Upper lobe of right lung (tissue), 1 donor: ENCODE results near the gene FGF4. TPM values are rescaled to one million over a fixed set of nuclear protein-coding genes. Genes with fewer than 3 reads are reported as not detected.

Experiments
- ATAC-seq: fragments of 200-7000 bp; cut with Tn5 transposase; one replicate; pipeline ENCODE4 v1.9.1; 2020; ENCODE audit warnings: mild to moderate bottlenecking, moderate library complexity
- DNase-seq: peaks from one replicate; pipeline ENCODE4 v3.0.0-alpha.2; 2020
- H3K27ac ChIP-seq: fragments of 200-600 bp; one replicate; pipeline ENCODE4 v1.8.0; 2022
- H3K27me3 ChIP-seq: fragments of 200-600 bp; one replicate; pipeline ENCODE4 v1.8.0; 2022; ENCODE audit warnings: mild to moderate bottlenecking
- H3K36me3 ChIP-seq: fragments of 200-600 bp; one replicate; pipeline ENCODE4 v1.8.0; 2022
- H3K4me1 ChIP-seq: fragments of 200-600 bp; one replicate; pipeline ENCODE4 v1.8.0; 2022
- H3K4me3 ChIP-seq: fragments of 200-600 bp; one replicate; pipeline ENCODE4 v1.8.0; 2022; ENCODE audit warnings: mild to moderate bottlenecking
- H3K9me3 ChIP-seq: fragments of 200-600 bp; one replicate; pipeline ENCODE4 v1.8.0; 2022
- intact Hi-C: fragments of 100-400 bp; cut with DNase I; formaldehyde crosslinking; loops from one replicate; pipeline ENCODE4 v1.11.0; 2022
- total RNA-seq: library from RNA; stranded (reverse); fragmentation: NEBNext Ultra II Directional; extraction: Animal tissue kit (Norgen Biotek cat#: 25700); gene quantifications from one replicate; pipeline ENCODE4 v1.2.1, GENCODE V29; 2021
- TF ChIP-seq, protein P1 (sequence below): fragments of 200-600 bp; IDR thresholded peaks from one replicate; pipeline ENCODE4 v1.8.0; 2022; ENCODE audit warnings: antibody characterized with exemption
- donor health status: DM: no; HTN: yes; CAD: no; lungs with severe emphysema.

The FGF4 gene
- total RNA-seq, 1 donor from 2014 or later: not detected

DNA sequence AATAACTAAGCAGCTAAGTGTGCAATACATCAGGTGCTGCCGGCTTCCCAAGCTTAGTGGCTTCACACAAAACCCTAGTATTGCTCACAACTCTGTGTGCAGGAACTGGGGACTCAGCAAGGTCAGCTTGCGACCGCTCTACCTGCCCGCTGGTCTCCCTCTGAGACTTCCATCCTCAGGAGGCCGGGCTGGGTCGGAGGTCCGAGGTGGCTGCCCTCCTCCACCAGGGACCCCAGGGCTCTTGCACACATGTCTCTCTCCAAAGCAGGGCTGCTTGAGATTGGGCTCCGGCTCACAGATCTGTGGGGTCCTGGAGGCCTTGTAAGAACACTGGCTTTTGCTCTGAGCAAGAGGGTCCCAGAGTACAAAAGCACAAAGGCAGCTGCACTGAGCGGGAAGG, 45.9 kb downstream of the FGF4 start:
- ATAC-seq (no peak), DNase-seq (no peak)
- Histone ChIP-seq H3K27me3 (peaks cover 18% of the 10 kb centered on the region), H3K4me1 (no peaks in the 10 kb centered on the region), H3K36me3 (no peaks in the 10 kb centered on the region), H3K9me3 (no peaks in the 10 kb centered on the region), H3K27ac (no peak overlapping the region), H3K4me3 (no peak overlapping the region)
- TF ChIP-seq, protein P1, sequence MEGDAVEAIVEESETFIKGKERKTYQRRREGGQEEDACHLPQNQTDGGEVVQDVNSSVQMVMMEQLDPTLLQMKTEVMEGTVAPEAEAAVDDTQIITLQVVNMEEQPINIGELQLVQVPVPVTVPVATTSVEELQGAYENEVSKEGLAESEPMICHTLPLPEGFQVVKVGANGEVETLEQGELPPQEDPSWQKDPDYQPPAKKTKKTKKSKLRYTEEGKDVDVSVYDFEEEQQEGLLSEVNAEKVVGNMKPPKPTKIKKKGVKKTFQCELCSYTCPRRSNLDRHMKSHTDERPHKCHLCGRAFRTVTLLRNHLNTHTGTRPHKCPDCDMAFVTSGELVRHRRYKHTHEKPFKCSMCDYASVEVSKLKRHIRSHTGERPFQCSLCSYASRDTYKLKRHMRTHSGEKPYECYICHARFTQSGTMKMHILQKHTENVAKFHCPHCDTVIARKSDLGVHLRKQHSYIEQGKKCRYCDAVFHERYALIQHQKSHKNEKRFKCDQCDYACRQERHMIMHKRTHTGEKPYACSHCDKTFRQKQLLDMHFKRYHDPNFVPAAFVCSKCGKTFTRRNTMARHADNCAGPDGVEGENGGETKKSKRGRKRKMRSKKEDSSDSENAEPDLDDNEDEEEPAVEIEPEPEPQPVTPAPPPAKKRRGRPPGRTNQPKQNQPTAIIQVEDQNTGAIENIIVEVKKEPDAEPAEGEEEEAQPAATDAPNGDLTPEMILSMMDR: no peak
- intact Hi-C loops: no loop called here

DNA sequence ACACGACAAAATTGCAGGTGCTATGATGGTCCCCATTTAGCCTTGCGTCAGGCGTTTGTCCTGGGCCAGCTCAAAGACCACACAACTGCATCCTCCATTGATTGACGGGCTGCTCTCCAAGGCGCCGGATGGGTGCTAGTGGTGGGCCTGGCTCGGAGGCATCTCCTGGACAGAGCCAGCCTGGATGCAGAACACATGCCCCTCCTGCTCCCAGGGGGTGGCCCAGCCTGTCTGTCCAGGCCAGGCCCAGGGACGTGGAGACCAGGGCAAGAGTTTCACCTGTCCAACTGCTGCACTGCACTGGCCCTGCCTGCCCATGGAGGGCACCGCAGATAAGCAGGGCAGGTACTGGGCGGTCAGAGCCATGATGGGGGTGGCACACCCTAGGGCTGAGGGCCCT, 47.9 kb downstream of the FGF4 start:
- Histone ChIP-seq H3K27ac (no peak overlapping the region), H3K36me3 (no peaks in the 10 kb centered on the region), H3K27me3 (peaks cover 27% of the 10 kb centered on the region), H3K4me3 (no peak overlapping the region), H3K4me1 (no peaks in the 10 kb centered on the region), H3K9me3 (no peaks in the 10 kb centered on the region)
- DNase-seq (no peak), ATAC-seq (peak; percentile 5)
- TF ChIP-seq, protein P1: no peak
- intact Hi-C loops: no loop called here

DNA sequence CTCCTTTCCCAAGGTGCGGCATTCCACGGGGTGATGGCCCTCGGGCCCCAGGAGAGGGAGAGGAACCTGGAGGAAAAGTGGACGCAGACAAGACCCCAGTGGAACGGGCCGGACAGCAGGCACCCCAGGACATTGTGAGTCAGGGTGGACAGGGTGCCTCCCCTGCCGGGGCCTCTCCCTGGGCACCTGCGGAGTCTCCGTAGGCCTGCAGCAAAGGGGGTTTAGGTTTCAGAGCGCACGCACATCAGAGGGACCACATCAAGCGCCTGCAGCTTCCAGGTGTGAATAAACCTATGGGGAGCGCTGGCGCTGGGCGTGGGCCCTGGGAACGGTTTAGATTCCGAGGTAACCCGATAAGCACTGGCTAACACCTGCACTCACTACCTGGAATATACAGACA, 48.7 kb downstream of the FGF4 start:
- DNase-seq: no peak
- no peak overlapping the region for H3K4me3 ChIP-seq
- ATAC-seq: no peak
- TF ChIP-seq, protein P1: no peak
- H3K4me1 ChIP-seq: no peaks in the 10 kb centered on the region
- intact Hi-C loops: no loop called here
- peaks cover 35% of the 10 kb centered on the region for H3K27me3 ChIP-seq
- H3K27ac ChIP-seq: no peak overlapping the region
- H3K9me3 ChIP-seq: no peaks in the 10 kb centered on the region
- H3K36me3 ChIP-seq: no peaks in the 10 kb centered on the region

DNA sequence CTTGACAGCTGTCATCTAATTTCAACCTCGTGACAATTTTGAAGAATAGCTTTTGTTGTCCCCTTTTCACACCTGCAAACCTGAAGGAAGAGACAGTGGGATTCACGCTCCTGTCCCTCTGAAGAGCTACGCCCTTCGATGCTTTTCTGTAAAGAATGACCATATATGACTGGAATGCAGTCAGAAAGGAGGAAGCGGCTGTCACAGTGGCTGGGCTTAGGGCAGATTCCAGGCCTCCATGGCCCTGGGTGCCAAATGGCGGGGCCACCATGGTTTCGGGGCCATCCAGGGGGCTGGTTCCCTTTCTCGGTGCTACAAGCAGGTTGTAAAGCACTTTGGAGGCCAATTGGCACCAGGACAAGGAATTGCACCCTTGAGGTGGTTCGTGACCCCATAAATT, 49.1 kb downstream of the FGF4 start:
- ATAC-seq: no peak
- H3K4me1 ChIP-seq: no peaks in the 10 kb centered on the region
- no peaks in the 10 kb centered on the region for H3K9me3 ChIP-seq
- DNase-seq: no peak
- H3K36me3 ChIP-seq: no peaks in the 10 kb centered on the region
- TF ChIP-seq, protein P1: no peak
- H3K27me3 ChIP-seq: peaks cover 40% of the 10 kb centered on the region
- H3K27ac ChIP-seq: no peak overlapping the region
- intact Hi-C loops: no loop called here
- no peak overlapping the region for H3K4me3 ChIP-seq

DNA sequence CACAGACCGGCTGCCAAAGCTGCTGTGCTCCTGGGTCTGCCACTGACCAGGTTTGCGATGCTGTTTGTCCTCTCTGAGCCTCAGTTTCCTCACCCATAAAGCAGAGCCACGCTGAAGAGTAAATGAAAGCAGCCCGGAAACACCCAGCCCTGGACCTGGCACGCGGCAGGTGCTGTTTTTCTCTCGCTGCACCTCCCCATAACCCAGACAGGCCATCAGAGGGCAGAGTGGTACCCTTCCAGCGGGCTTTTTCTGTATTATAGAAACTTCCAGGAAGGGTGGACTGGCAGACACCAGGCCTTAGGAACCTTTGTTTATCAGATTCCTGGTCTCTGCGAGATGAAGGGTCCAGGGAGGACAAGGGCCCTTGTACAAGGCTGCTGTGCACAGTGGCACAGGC, 53.4 kb downstream of the FGF4 start:
- Histone ChIP-seq H3K9me3 (no peaks in the 10 kb centered on the region), H3K36me3 (no peaks in the 10 kb centered on the region), H3K4me1 (no peaks in the 10 kb centered on the region), H3K27me3 (peaks cover 57% of the 10 kb centered on the region), H3K4me3 (no peak overlapping the region), H3K27ac (no peak overlapping the region)
- intact Hi-C loops: no loop called here
- DNase-seq: no peak
- TF ChIP-seq, protein P1: no peak
- ATAC-seq: no peak

DNA sequence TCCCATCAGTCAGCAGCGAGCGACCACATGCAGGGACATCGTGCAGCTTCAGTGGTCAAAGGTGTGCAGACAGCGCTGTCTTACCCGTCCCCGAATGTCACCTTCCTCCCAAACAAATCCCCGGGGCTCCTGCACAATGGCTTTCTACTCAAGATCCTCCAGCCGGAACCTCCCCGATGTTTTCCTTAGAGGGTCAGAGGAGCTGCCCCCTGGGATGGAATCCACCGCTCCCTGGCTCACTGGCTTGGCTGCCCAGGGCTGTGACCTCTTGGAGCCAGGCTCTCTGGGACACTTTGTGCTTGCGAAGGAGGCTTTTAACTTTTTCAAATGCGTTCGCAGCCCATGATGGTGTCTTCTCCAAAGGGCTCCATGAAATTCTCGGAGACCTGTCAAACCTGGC, 54.0 kb downstream of the FGF4 start:
- Histone ChIP-seq H3K27me3 (peaks cover 52% of the 10 kb centered on the region), H3K27ac (no peak overlapping the region), H3K4me3 (no peak overlapping the region), H3K36me3 (no peaks in the 10 kb centered on the region), H3K4me1 (no peaks in the 10 kb centered on the region), H3K9me3 (no peaks in the 10 kb centered on the region)
- ATAC-seq (no peak), DNase-seq (no peak)
- intact Hi-C loops: no loop called here
- TF ChIP-seq, protein P1: no peak
